WTC11 (cell line): Measurements from ENCODE around the gene CENPS. TPM values are rescaled to one million over a fixed set of nuclear protein-coding genes. Genes with fewer than 3 reads are reported as not detected.

Experiments used
- ATAC-seq: fragments of 200-7000 bp; cut with Tn5 transposase; 2 replicates; pipeline ENCODE4 v1.10.0; 2021; ENCODE audit warnings: mild to moderate bottlenecking, moderate library complexity
- CTCF ChIA-PET: fragments of 300-600 bp; sonication (Branson Sonifier 250); formaldehyde crosslinking; loops from one replicate; lab custom pipeline; 2021; ENCODE audit warnings: antibody characterized with exemption; lab: Charles Lee
- POLR2A ChIA-PET: fragments of 350-600 bp; sonication (Branson Sonifier 250); formaldehyde crosslinking; loops from one replicate; lab custom pipeline; 2021; ENCODE audit warnings: antibody characterized with exemption; lab: Charles Lee
- DNase-seq: peaks from one replicate; pipeline ENCODE4 v3.0.0; 2021; ENCODE audit warnings: low spot score
- H3K27ac Mint-ChIP-seq: 2 replicates; pipeline ENCODE4 v1.8.0; 2021; ENCODE audit warnings: mixed read lengths
- H3K27me3 Mint-ChIP-seq: 2 replicates; pipeline ENCODE4 v1.8.0; 2021; ENCODE audit warnings: low read depth, mild to moderate bottlenecking, moderate library complexity, mixed read lengths
- H3K36me3 Mint-ChIP-seq: 2 replicates; pipeline ENCODE4 v1.8.0; 2021; ENCODE audit warnings: mixed read lengths
- H3K4me1 Mint-ChIP-seq: 2 replicates; pipeline ENCODE4 v1.8.0; 2022; ENCODE audit warnings: mixed read lengths
- H3K4me3 Mint-ChIP-seq: 2 replicates; pipeline ENCODE4 v1.8.0; 2021; ENCODE audit warnings: mild to moderate bottlenecking, moderate library complexity, mixed read lengths
- H3K9me3 Mint-ChIP-seq: 2 replicates; pipeline ENCODE4 v1.8.0; 2021; ENCODE audit warnings: mixed read lengths
- ARID4B ChIP-seq: sonication (generic); formaldehyde crosslinking; IDR thresholded peaks from 2 replicates; pipeline ENCODE4 v1.8.0; 2023; ENCODE audit warnings: missing genetic modification reagents, mild to moderate bottlenecking, borderline replicate concordance
- ATF3 ChIP-seq: sonication (generic); formaldehyde crosslinking; conservative IDR thresholded peaks from 2 replicates; pipeline ENCODE4 v1.8.1; 2022; ENCODE audit warnings: mild to moderate bottlenecking, missing genetic modification reagents
- CDX4 ChIP-seq: fragments of 250-450 bp; sonication (Bioruptor Pico); IDR thresholded peaks from 2 replicates; pipeline ENCODE4 v1.9.0; 2021; ENCODE audit warnings: moderate library complexity, mild to moderate bottlenecking, inconsistent platforms, borderline replicate concordance
- ESRRA ChIP-seq: sonication (generic); formaldehyde crosslinking; IDR thresholded peaks from 2 replicates; pipeline ENCODE4 v1.8.1; 2022; ENCODE audit warnings: mild to moderate bottlenecking, missing genetic modification reagents, borderline replicate concordance
- GABPB1 ChIP-seq: sonication (generic); formaldehyde crosslinking; IDR thresholded peaks from 2 replicates; pipeline ENCODE4 v1.8.1; 2023; ENCODE audit warnings: mild to moderate bottlenecking, missing genetic modification reagents
- IRF1 ChIP-seq: sonication (generic); formaldehyde crosslinking; IDR thresholded peaks from 2 replicates; pipeline ENCODE4 v1.8.0; 2023; ENCODE audit warnings: missing genetic modification reagents
- IRF2 ChIP-seq: sonication (generic); formaldehyde crosslinking; IDR thresholded peaks from 2 replicates; pipeline ENCODE4 v1.8.0; 2022; ENCODE audit warnings: low read depth, missing genetic modification reagents, borderline replicate concordance
- MXD4 ChIP-seq: fragments of 250-450 bp; sonication (Bioruptor Pico); IDR thresholded peaks from 2 replicates; pipeline ENCODE4 v1.8.0; 2021; ENCODE audit warnings: mild to moderate bottlenecking, moderate library complexity, borderline replicate concordance
- MYBL2 ChIP-seq: sonication (generic); formaldehyde crosslinking; IDR thresholded peaks from 2 replicates; pipeline ENCODE4 v1.8.1; 2023; ENCODE audit warnings: mild to moderate bottlenecking, moderate library complexity, missing genetic modification reagents
- OVOL2 ChIP-seq: fragments of 250-450 bp; sonication (Bioruptor Pico); IDR thresholded peaks from 2 replicates; pipeline ENCODE4 v1.9.0; 2021; ENCODE audit warnings: mild to moderate bottlenecking, borderline replicate concordance
- PREB ChIP-seq: sonication (generic); formaldehyde crosslinking; IDR thresholded peaks from 2 replicates; pipeline ENCODE4 v1.8.1; 2022; ENCODE audit warnings: mild to moderate bottlenecking, missing genetic modification reagents, moderate library complexity, borderline replicate concordance
- TEAD1 ChIP-seq: sonication (generic); formaldehyde crosslinking; IDR thresholded peaks from 2 replicates; pipeline ENCODE4 v1.8.0; 2022; ENCODE audit warnings: mild to moderate bottlenecking, missing genetic modification reagents
- TEAD4 ChIP-seq: sonication (generic); formaldehyde crosslinking; IDR thresholded peaks from 2 replicates; pipeline ENCODE4 v1.8.0; 2022; ENCODE audit warnings: mild to moderate bottlenecking, missing genetic modification reagents
- USF2 ChIP-seq: sonication (generic); formaldehyde crosslinking; IDR thresholded peaks from 2 replicates; pipeline ENCODE4 v1.8.1; 2023; ENCODE audit warnings: mild to moderate bottlenecking, missing genetic modification reagents, moderate library complexity
- ZNF121 ChIP-seq: sonication (generic); formaldehyde crosslinking; IDR thresholded peaks from 2 replicates; pipeline ENCODE4 v1.8.0; 2023; ENCODE audit warnings: missing genetic modification reagents
- ZNF416 ChIP-seq: fragments of 250-450 bp; sonication (Bioruptor Pico); IDR thresholded peaks from 2 replicates; pipeline ENCODE4 v1.9.0; 2021; ENCODE audit warnings: mild to moderate bottlenecking, inconsistent platforms
- ZNF423 ChIP-seq: fragments of 250-450 bp; sonication (Bioruptor Pico); IDR thresholded peaks from 2 replicates; pipeline ENCODE4 v2.1.2; 2022; ENCODE audit warnings: mild to moderate bottlenecking, moderate library complexity
- ZNF671 ChIP-seq: fragments of 250-450 bp; sonication (Bioruptor Pico); IDR thresholded peaks from 2 replicates; pipeline ENCODE4 v1.8.0; 2021; ENCODE audit warnings: mild to moderate bottlenecking
- total RNA-seq: library from RNA; stranded (reverse); gene quantifications from 3 replicates; pipeline ENCODE4 v1.2.3, GENCODE V29; 2021

Gene CENPS
- total RNA-seq, 1 experiment from 2014 or later: 13.8 TPM

- peak; percentile 65 for ATAC-seq
- DNase-seq: no peak
- ChIA-PET POLR2A (interaction anchor here (0.5 to 0.9 kb wide), 3 partner anchors 195 to 686 kb away, joined by 3 to 8 read pairs (median 4); no protein-coding TSS in a partner anchor), CTCF (interaction anchor here (0.6 to 1.8 kb wide), 8 partner anchors 10 to 693 kb away, joined by 3 to 8 read pairs (median 4); partner anchors contain the start of gene PGD)
- H3K4me1 Mint-ChIP-seq: peaks cover 10% of the 10 kb centered on the region
- TF ChIP-seq IRF2 (CRISPR knock-in tag) (no peak), OVOL2 (CRISPR knock-in tag) (no peak), PREB (CRISPR knock-in tag) (no peak), TEAD4 (CRISPR knock-in tag) (no peak), MXD4 (CRISPR knock-in tag) (no peak), ZNF416 (CRISPR knock-in tag) (no peak), ESRRA (CRISPR knock-in tag) (no peak), ATF3 (no peak), MYBL2 (CRISPR knock-in tag) (no peak), IRF1 (CRISPR knock-in tag) (no peak), TEAD1 (CRISPR knock-in tag) (no peak), ARID4B (no peak), ZNF121 (CRISPR knock-in tag) (no peak), USF2 (no peak), ZNF671 (CRISPR knock-in tag) (no peak), GABPB1 (CRISPR knock-in tag) (no peak), CDX4 (CRISPR knock-in tag) (no peak), ZNF423 (CRISPR knock-in tag) (no peak)
- peak overlapping the region; percentile 84 for H3K27ac Mint-ChIP-seq
- no peaks in the 10 kb centered on the region for H3K27me3 Mint-ChIP-seq
- no peaks in the 10 kb centered on the region for H3K9me3 Mint-ChIP-seq
- peaks cover 11% of the 10 kb centered on the region for H3K36me3 Mint-ChIP-seq
- no peak overlapping the region for H3K4me3 Mint-ChIP-seq
Measured at GRCh38 chr1:10387677-10388386, 42.4 kb upstream of the CENPS start.
